ENCODE data around the gene SEPTIN1. TPM values are rescaled to one million over a fixed set of nuclear protein-coding genes. Genes with fewer than 3 reads are reported as not detected.
A peak's percentile ranks its signal among the peaks of the same experiment; 100 is the strongest.
"Not testable (repeated sequence)": the region's sequence is repeated elsewhere in the genome, so short reads cannot be mapped to it uniquely, and the experiment has no call there.

Gene SEPTIN1
- total and polyA plus RNA-seq, 2 donors (not counting 1 experiment from before 2014, with no cell fraction given), result 0.17 TPM; not detected in 1

GRCh38 chr16:30335598-30336474 lies 46.5 kb downstream of the SEPTIN1 start:
- Histone ChIP-seq H3K4me3 (replicated peaks in 1 of 4; ENCODE audit: control extremely low read depth in 1 of 4, insufficient read depth in 1 of 4, low read depth in 3 of 4, low read length in 4 of 4) (peak overlapping the region; percentile 47 to 70 (median 62)), H3K36me3 (ENCODE audit: control insufficient read depth, insufficient read depth, low read length) (no peaks in the 10 kb centered on the region), H3K9me3 (ENCODE audit: control insufficient read depth, insufficient read depth, low read depth, low read length) (no peaks in the 10 kb centered on the region), H3K79me2 (ENCODE audit: control insufficient read depth, insufficient read depth, low read length) (peaks cover 2% of the 10 kb centered on the region), H4K20me1 (ENCODE audit: control insufficient read depth, extremely low read depth, insufficient read depth, low read length) (no peaks in the 10 kb centered on the region), H3K27ac (ENCODE audit: insufficient read depth, low read length) (peak overlapping the region; percentile 50), H3K9ac (ENCODE audit: insufficient read depth, low read length) (no peak overlapping the region), H3K27me3 (ENCODE audit: control insufficient read depth, insufficient read depth, low read length) (no peaks in the 10 kb centered on the region), H2AFZ (ENCODE audit: low read length) (peak overlapping the region; percentile 71), H3K4me2 (ENCODE audit: extremely low read depth, insufficient read depth, low read length) (peak overlapping the region; percentile 66), H3K4me1 (ENCODE audit: control insufficient read depth, extremely low read depth, insufficient read depth, low read length) (peaks cover 4% of the 10 kb centered on the region)
- no peak for TF ChIP-seq EZH2 (IDR thresholded peaks at IDR 0.05; ENCODE audit: low read length, missing control alignments)
- TF ChIP-seq CTCF (conservative IDR thresholded peaks at IDR 0.05 in 1 of 2, IDR thresholded peaks at IDR 0.05 in 1 of 2; ENCODE audit: low read depth in 1 of 2, low read length in 2 of 2), result no peak
- DNase-seq (ENCODE audit: low read depth in 2 of 2), result peak; percentile 29 to 34

- not testable (repeated sequence) for H3K4me1 ChIP-seq (ENCODE audit: control insufficient read depth, extremely low read depth, insufficient read depth, low read length); H3K9me3 ChIP-seq (ENCODE audit: control insufficient read depth, insufficient read depth, low read depth, low read length); H3K27me3 ChIP-seq (ENCODE audit: control insufficient read depth, insufficient read depth, low read length); H4K20me1 ChIP-seq (ENCODE audit: control insufficient read depth, extremely low read depth, insufficient read depth, low read length); H3K36me3 ChIP-seq (ENCODE audit: control insufficient read depth, insufficient read depth, low read length); H3K79me2 ChIP-seq (ENCODE audit: control insufficient read depth, insufficient read depth, low read length)
- H3K4me3 ChIP-seq (replicated peaks in 1 of 4; ENCODE audit: control extremely low read depth in 1 of 4, insufficient read depth in 1 of 4, low read depth in 3 of 4, low read length in 4 of 4), result peak overlapping the region; percentile 47 to 70 (median 62)
- peak overlapping the region; percentile 66 for H3K4me2 ChIP-seq (ENCODE audit: extremely low read depth, insufficient read depth, low read length)
- peak; percentile 69 to 71 for DNase-seq (ENCODE audit: low read depth in 2 of 2)
- H3K9ac ChIP-seq (ENCODE audit: insufficient read depth, low read length), result peak overlapping the region; percentile 53
- peak overlapping the region; percentile 71 for H2AFZ ChIP-seq (ENCODE audit: low read length)
- H3K27ac ChIP-seq (ENCODE audit: insufficient read depth, low read length), result peak overlapping the region; percentile 63
Observed at GRCh38 chr16:30335028-30335597, 47.2 kb downstream of the SEPTIN1 start.

GRCh38 chr16:30334473-30334989 lies 47.8 kb downstream of the SEPTIN1 start:
- not testable (repeated sequence) for H3K36me3 ChIP-seq (ENCODE audit: control insufficient read depth, insufficient read depth, low read length); H3K9me3 ChIP-seq (ENCODE audit: control insufficient read depth, insufficient read depth, low read depth, low read length); H3K27me3 ChIP-seq (ENCODE audit: control insufficient read depth, insufficient read depth, low read length); H4K20me1 ChIP-seq (ENCODE audit: control insufficient read depth, extremely low read depth, insufficient read depth, low read length); H3K9ac ChIP-seq (ENCODE audit: insufficient read depth, low read length); H3K79me2 ChIP-seq (ENCODE audit: control insufficient read depth, insufficient read depth, low read length); H3K4me1 ChIP-seq (ENCODE audit: control insufficient read depth, extremely low read depth, insufficient read depth, low read length); H3K4me2 ChIP-seq (ENCODE audit: extremely low read depth, insufficient read depth, low read length); H2AFZ ChIP-seq (ENCODE audit: low read length)
- H3K27ac ChIP-seq (ENCODE audit: insufficient read depth, low read length), result peak overlapping the region; percentile 63
- H3K4me3 ChIP-seq (replicated peaks in 1 of 4; ENCODE audit: control extremely low read depth in 1 of 4, insufficient read depth in 1 of 4, low read depth in 3 of 4, low read length in 4 of 4), result peak overlapping the region; percentile 38 to 70 (median 66)
- DNase-seq (ENCODE audit: low read depth in 2 of 2), result peak; percentile 73 to 74

Other genes with a start within 250 kb of the SEPTIN1 start
- gene CORO1A, start 199.0 kb downstream of the SEPTIN1 start, total RNA-seq, result 0.17 and 0.26 TPM in 2 replicates
- gene CORO1A, start 199.0 kb downstream of the SEPTIN1 start, polyA plus RNA-seq, result 0.85 and 2.6 TPM in 2 replicates
- gene BOLA2B, start 188.9 kb downstream of the SEPTIN1 start, total RNA-seq, result 12.6 and 18.0 TPM in 2 replicates
- 47.4 and 79.2 TPM in 2 replicates for gene BOLA2B, start 188.9 kb downstream of the SEPTIN1 start, polyA plus RNA-seq
- 18.2 and 19.2 TPM in 2 replicates for gene SLX1A, start 188.7 kb downstream of the SEPTIN1 start, total RNA-seq
- 3.9 and 11.5 TPM in 2 replicates for gene SLX1A, start 188.7 kb downstream of the SEPTIN1 start, polyA plus RNA-seq
- gene SULT1A3, start 183.3 kb downstream of the SEPTIN1 start, total RNA-seq, result 2.1 and 2.8 TPM in 2 replicates
- 3.1 and 4.1 TPM in 2 replicates for gene SULT1A3, start 183.3 kb downstream of the SEPTIN1 start, polyA plus RNA-seq
- gene NPIPB13, start 134.1 kb downstream of the SEPTIN1 start, total RNA-seq, result 1.3 and 3.0 TPM in 2 replicates
- 0.33 and 0.62 TPM in 2 replicates for gene NPIPB13, start 134.1 kb downstream of the SEPTIN1 start, polyA plus RNA-seq
- 35.2 and 36.0 TPM in 2 replicates for gene CD2BP2, start 27.3 kb downstream of the SEPTIN1 start, total RNA-seq
- gene CD2BP2, start 27.3 kb downstream of the SEPTIN1 start, polyA plus RNA-seq, result 45.5 and 47.3 TPM in 2 replicates
- gene TBC1D10B, start 12.1 kb downstream of the SEPTIN1 start, total RNA-seq, result 22.1 and 29.6 TPM in 2 replicates
- gene TBC1D10B, start 12.1 kb downstream of the SEPTIN1 start, polyA plus RNA-seq, result 14.8 and 22.1 TPM in 2 replicates
- not detected in 2 replicates for gene MYL11, start 7.8 kb downstream of the SEPTIN1 start, total RNA-seq
- 0.11 and 0.45 TPM in 2 replicates for gene MYL11, start 7.8 kb downstream of the SEPTIN1 start, polyA plus RNA-seq
- 7.3 and 7.7 TPM in 2 replicates for gene ZNF48, start 12.9 kb upstream of the SEPTIN1 start, total RNA-seq
- gene ZNF48, start 12.9 kb upstream of the SEPTIN1 start, polyA plus RNA-seq, result 3.2 and 4.0 TPM in 2 replicates
- 8.4 and 10.5 TPM in 2 replicates for gene ZNF771, start 25.0 kb upstream of the SEPTIN1 start, total RNA-seq
- gene ZNF771, start 25.0 kb upstream of the SEPTIN1 start, polyA plus RNA-seq, result 3.1 and 4.5 TPM in 2 replicates
- gene DCTPP1, start 47.5 kb upstream of the SEPTIN1 start, total RNA-seq, result 6.6 and 8.5 TPM in 2 replicates
- 23.6 and 38.1 TPM in 2 replicates for gene DCTPP1, start 47.5 kb upstream of the SEPTIN1 start, polyA plus RNA-seq
- 19.3 and 26.6 TPM in 2 replicates for gene SEPHS2, start 63.3 kb upstream of the SEPTIN1 start, total RNA-seq
- 39.3 and 41.8 TPM in 2 replicates for gene SEPHS2, start 63.3 kb upstream of the SEPTIN1 start, polyA plus RNA-seq
- not detected in 2 replicates for gene ITGAL, start 90.2 kb upstream of the SEPTIN1 start, total RNA-seq
- not detected in 2 replicates for gene ITGAL, start 90.2 kb upstream of the SEPTIN1 start, polyA plus RNA-seq
- 21.8 and 23.9 TPM in 2 replicates for gene ZNF768, start 144.0 kb upstream of the SEPTIN1 start, total RNA-seq
- gene ZNF768, start 144.0 kb upstream of the SEPTIN1 start, polyA plus RNA-seq, result 8.2 and 9.5 TPM in 2 replicates
- gene ZNF747, start 152.3 kb upstream of the SEPTIN1 start, total RNA-seq, result 7.4 and 10.6 TPM in 2 replicates
- gene ZNF747, start 152.3 kb upstream of the SEPTIN1 start, polyA plus RNA-seq, result 3.9 and 4.4 TPM in 2 replicates
- gene ZNF764, start 175.8 kb upstream of the SEPTIN1 start, total RNA-seq, result 3.1 TPM in 2 replicates
- gene ZNF764, start 175.8 kb upstream of the SEPTIN1 start, polyA plus RNA-seq, result 2.4 and 2.6 TPM in 2 replicates
- gene ZNF688, start 189.2 kb upstream of the SEPTIN1 start, total RNA-seq, result 10.3 and 12.9 TPM in 2 replicates
- 3.0 and 3.1 TPM in 2 replicates for gene ZNF688, start 189.2 kb upstream of the SEPTIN1 start, polyA plus RNA-seq
- gene ZNF785, start 203.1 kb upstream of the SEPTIN1 start, total RNA-seq, result 6.6 and 8.7 TPM in 2 replicates
- 4.7 and 7.1 TPM in 2 replicates for gene ZNF785, start 203.1 kb upstream of the SEPTIN1 start, polyA plus RNA-seq
- 4.6 and 6.1 TPM in 2 replicates for gene ZNF689, start 227.8 kb upstream of the SEPTIN1 start, total RNA-seq
- gene ZNF689, start 227.8 kb upstream of the SEPTIN1 start, polyA plus RNA-seq, result 3.5 and 4.2 TPM in 2 replicates

All from fibroblast of lung (primary cell).